Measurements from ENCODE around the gene TRMT13.

DNA sequence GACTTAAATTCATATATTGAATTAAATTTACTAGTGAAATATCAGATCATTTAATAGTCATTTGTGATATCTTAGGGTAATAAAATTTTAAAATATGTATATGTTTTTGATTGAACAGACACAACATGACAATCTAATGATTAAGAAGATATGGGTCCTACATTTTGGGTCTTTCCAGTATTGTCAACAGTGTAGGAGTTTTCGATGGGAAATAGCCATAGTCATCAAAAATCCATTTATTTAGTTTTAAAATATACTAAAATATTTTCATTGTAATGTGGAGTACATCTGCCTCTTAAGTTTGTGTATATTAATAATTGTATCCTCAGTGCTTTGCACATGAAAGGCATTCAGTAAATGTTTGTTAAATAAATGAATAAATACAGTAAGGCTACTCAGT is 14.0 kb downstream of the TRMT13 start:
- TF ChIP-seq, protein P1, sequence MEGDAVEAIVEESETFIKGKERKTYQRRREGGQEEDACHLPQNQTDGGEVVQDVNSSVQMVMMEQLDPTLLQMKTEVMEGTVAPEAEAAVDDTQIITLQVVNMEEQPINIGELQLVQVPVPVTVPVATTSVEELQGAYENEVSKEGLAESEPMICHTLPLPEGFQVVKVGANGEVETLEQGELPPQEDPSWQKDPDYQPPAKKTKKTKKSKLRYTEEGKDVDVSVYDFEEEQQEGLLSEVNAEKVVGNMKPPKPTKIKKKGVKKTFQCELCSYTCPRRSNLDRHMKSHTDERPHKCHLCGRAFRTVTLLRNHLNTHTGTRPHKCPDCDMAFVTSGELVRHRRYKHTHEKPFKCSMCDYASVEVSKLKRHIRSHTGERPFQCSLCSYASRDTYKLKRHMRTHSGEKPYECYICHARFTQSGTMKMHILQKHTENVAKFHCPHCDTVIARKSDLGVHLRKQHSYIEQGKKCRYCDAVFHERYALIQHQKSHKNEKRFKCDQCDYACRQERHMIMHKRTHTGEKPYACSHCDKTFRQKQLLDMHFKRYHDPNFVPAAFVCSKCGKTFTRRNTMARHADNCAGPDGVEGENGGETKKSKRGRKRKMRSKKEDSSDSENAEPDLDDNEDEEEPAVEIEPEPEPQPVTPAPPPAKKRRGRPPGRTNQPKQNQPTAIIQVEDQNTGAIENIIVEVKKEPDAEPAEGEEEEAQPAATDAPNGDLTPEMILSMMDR (optimal IDR thresholded peaks at IDR 0.05 in 1 of 3, IDR thresholded peaks at IDR 0.05 in 1 of 3, conservative IDR thresholded peaks at IDR 0.05 in 1 of 3; ENCODE audit: extremely low read depth in 1 of 3, insufficient read depth in 2 of 3, low read length in 3 of 3) = no peak
- no peak for TF ChIP-seq EZH2 (IDR thresholded peaks at IDR 0.05; ENCODE audit: low read length)

Data from keratinocyte (primary cell).